ENCODE measurements around the gene SORBS2.

SORBS2 gene

GRCh38 chr4:185767528-185767927 lies 44.5 kb downstream of the SORBS2 start:
- Histone ChIP-seq H3K36me3 (ENCODE audit: control insufficient read depth, insufficient read depth, low read length) (no peaks in the 10 kb centered on the region), H3K27ac (ENCODE audit: low read depth, low read length) (no peak overlapping the region), H4K8ac (ENCODE audit: low read depth, low read length) (no peak overlapping the region), H3K18ac (ENCODE audit: low read length) (no peak overlapping the region), H2BK15ac (replicated peaks; ENCODE audit: low read depth) (no peak overlapping the region), H3K79me1 (ENCODE audit: low read length) (no peaks in the 10 kb centered on the region), H3K56ac (ENCODE audit: low read length) (no peak overlapping the region), H3K4ac (ENCODE audit: low read depth, low read length) (no peak overlapping the region), H2BK120ac (ENCODE audit: low read depth, low read length) (no peak overlapping the region), H4K5ac (ENCODE audit: low read length) (no peak overlapping the region), H3K23ac (ENCODE audit: low read length) (no peak overlapping the region), H3K4me1 (ENCODE audit: control insufficient read depth, low read depth, low read length) (no peaks in the 10 kb centered on the region), H2AK5ac (ENCODE audit: low read length) (no peak overlapping the region), H3K9ac (ENCODE audit: low read length) (no peak overlapping the region), H3K27me3 (ENCODE audit: insufficient read depth, low read length, poor library complexity) (no peaks in the 10 kb centered on the region), H3K4me2 (ENCODE audit: low read length) (no peak overlapping the region), H3K79me2 (ENCODE audit: control insufficient read depth, insufficient read depth, low read length) (no peaks in the 10 kb centered on the region), H2BK5ac (ENCODE audit: low read length) (no peak overlapping the region), H3K4me3 (ENCODE audit: low read length) (no peak overlapping the region)
- no CpG with 5 or more reads among the region's 4 CpGs for WGBS (ENCODE audit: extremely low coverage, insufficient coverage, low lambda C conversion rate)
- no peak for DNase-seq

GRCh38 chr4:185764876-185765275 lies 47.1 kb downstream of the SORBS2 start:
- H4K5ac ChIP-seq (ENCODE audit: low read length): no peak overlapping the region
- H4K8ac ChIP-seq (ENCODE audit: low read depth, low read length): no peak overlapping the region
- H3K56ac ChIP-seq (ENCODE audit: low read length): no peak overlapping the region
- no peaks in the 10 kb centered on the region for H3K79me2 ChIP-seq (ENCODE audit: control insufficient read depth, insufficient read depth, low read length)
- no peak overlapping the region for H2BK120ac ChIP-seq (ENCODE audit: low read depth, low read length)
- no peak overlapping the region for H3K4me2 ChIP-seq (ENCODE audit: low read length)
- H3K4me1 ChIP-seq (ENCODE audit: control insufficient read depth, low read depth, low read length): no peaks in the 10 kb centered on the region
- no peak overlapping the region for H2BK15ac ChIP-seq (replicated peaks; ENCODE audit: low read depth)
- H3K27ac ChIP-seq (ENCODE audit: low read depth, low read length): no peak overlapping the region
- H3K27me3 ChIP-seq (ENCODE audit: insufficient read depth, low read length, poor library complexity): no peaks in the 10 kb centered on the region
- H3K9ac ChIP-seq (ENCODE audit: low read length): no peak overlapping the region
- no peak overlapping the region for H2AK5ac ChIP-seq (ENCODE audit: low read length)
- no peaks in the 10 kb centered on the region for H3K36me3 ChIP-seq (ENCODE audit: control insufficient read depth, insufficient read depth, low read length)
- H2BK5ac ChIP-seq (ENCODE audit: low read length): no peak overlapping the region
- DNase-seq: no peak
- H3K79me1 ChIP-seq (ENCODE audit: low read length): no peaks in the 10 kb centered on the region
- no peak overlapping the region for H3K23ac ChIP-seq (ENCODE audit: low read length)
- H3K4me3 ChIP-seq (ENCODE audit: low read length): no peak overlapping the region
- no peak overlapping the region for H3K18ac ChIP-seq (ENCODE audit: low read length)
- no peak overlapping the region for H3K4ac ChIP-seq (ENCODE audit: low read depth, low read length)

- no peak overlapping the region for H2BK15ac ChIP-seq (replicated peaks; ENCODE audit: low read depth)
- no peak overlapping the region for H4K8ac ChIP-seq (ENCODE audit: low read depth, low read length)
- H3K9ac ChIP-seq (ENCODE audit: low read length): no peak overlapping the region
- H3K27ac ChIP-seq (ENCODE audit: low read depth, low read length): no peak overlapping the region
- no peaks in the 10 kb centered on the region for H3K27me3 ChIP-seq (ENCODE audit: insufficient read depth, low read length, poor library complexity)
- no peak overlapping the region for H3K18ac ChIP-seq (ENCODE audit: low read length)
- no peak overlapping the region for H3K4me2 ChIP-seq (ENCODE audit: low read length)
- WGBS (ENCODE audit: extremely low coverage, insufficient coverage, low lambda C conversion rate): no CpG with 5 or more reads among the region's 9 CpGs
- H2BK120ac ChIP-seq (ENCODE audit: low read depth, low read length): no peak overlapping the region
- no peaks in the 10 kb centered on the region for H3K36me3 ChIP-seq (ENCODE audit: control insufficient read depth, insufficient read depth, low read length)
- no peak overlapping the region for H3K56ac ChIP-seq (ENCODE audit: low read length)
- H4K5ac ChIP-seq (ENCODE audit: low read length): no peak overlapping the region
- no peaks in the 10 kb centered on the region for H3K79me1 ChIP-seq (ENCODE audit: low read length)
- H2AK5ac ChIP-seq (ENCODE audit: low read length): no peak overlapping the region
- no peak for DNase-seq
- no peak overlapping the region for H3K23ac ChIP-seq (ENCODE audit: low read length)
- H3K4me1 ChIP-seq (ENCODE audit: control insufficient read depth, low read depth, low read length): no peaks in the 10 kb centered on the region
- H2BK5ac ChIP-seq (ENCODE audit: low read length): no peak overlapping the region
- no peaks in the 10 kb centered on the region for H3K79me2 ChIP-seq (ENCODE audit: control insufficient read depth, insufficient read depth, low read length)
- H3K4ac ChIP-seq (ENCODE audit: low read depth, low read length): no peak overlapping the region
- H3K4me3 ChIP-seq (ENCODE audit: low read length): no peak overlapping the region
Observed at GRCh38 chr4:185761352-185762235, 50.4 kb downstream of the SORBS2 start.

GRCh38 chr4:185758807-185759206 lies 53.2 kb downstream of the SORBS2 start:
- H3K4me3 ChIP-seq (ENCODE audit: low read length): no peak overlapping the region
- no peak overlapping the region for H2BK15ac ChIP-seq (replicated peaks; ENCODE audit: low read depth)
- H3K27ac ChIP-seq (ENCODE audit: low read depth, low read length): no peak overlapping the region
- no peak overlapping the region for H2AK5ac ChIP-seq (ENCODE audit: low read length)
- no peak overlapping the region for H2BK5ac ChIP-seq (ENCODE audit: low read length)
- H3K79me2 ChIP-seq (ENCODE audit: control insufficient read depth, insufficient read depth, low read length): no peaks in the 10 kb centered on the region
- H3K4me1 ChIP-seq (ENCODE audit: control insufficient read depth, low read depth, low read length): peaks cover 2% of the 10 kb centered on the region
- H3K23ac ChIP-seq (ENCODE audit: low read length): peak overlapping the region; percentile 56
- no CpG with 5 or more reads among the region's 2 CpGs for WGBS (ENCODE audit: extremely low coverage, insufficient coverage, low lambda C conversion rate)
- no peak overlapping the region for H3K4ac ChIP-seq (ENCODE audit: low read depth, low read length)
- H2BK120ac ChIP-seq (ENCODE audit: low read depth, low read length): no peak overlapping the region
- H3K27me3 ChIP-seq (ENCODE audit: insufficient read depth, low read length, poor library complexity): no peaks in the 10 kb centered on the region
- H3K36me3 ChIP-seq (ENCODE audit: control insufficient read depth, insufficient read depth, low read length): no peaks in the 10 kb centered on the region
- H3K18ac ChIP-seq (ENCODE audit: low read length): no peak overlapping the region
- DNase-seq: no peak
- H4K8ac ChIP-seq (ENCODE audit: low read depth, low read length): no peak overlapping the region
- no peaks in the 10 kb centered on the region for H3K79me1 ChIP-seq (ENCODE audit: low read length)
- no peak overlapping the region for H3K56ac ChIP-seq (ENCODE audit: low read length)
- no peak overlapping the region for H4K5ac ChIP-seq (ENCODE audit: low read length)
- H3K4me2 ChIP-seq (ENCODE audit: low read length): no peak overlapping the region
- H3K9ac ChIP-seq (ENCODE audit: low read length): no peak overlapping the region

GRCh38 chr4:185755451-185755850 lies 56.5 kb downstream of the SORBS2 start:
- no peak overlapping the region for H3K4ac ChIP-seq (ENCODE audit: low read depth, low read length)
- no peak overlapping the region for H3K23ac ChIP-seq (ENCODE audit: low read length)
- no peak overlapping the region for H3K27ac ChIP-seq (ENCODE audit: low read depth, low read length)
- no peak overlapping the region for H2BK120ac ChIP-seq (ENCODE audit: low read depth, low read length)
- H3K27me3 ChIP-seq (ENCODE audit: insufficient read depth, low read length, poor library complexity): no peaks in the 10 kb centered on the region
- H3K56ac ChIP-seq (ENCODE audit: low read length): no peak overlapping the region
- H3K79me1 ChIP-seq (ENCODE audit: low read length): no peaks in the 10 kb centered on the region
- DNase-seq: no peak
- no peak overlapping the region for H3K18ac ChIP-seq (ENCODE audit: low read length)
- H3K36me3 ChIP-seq (ENCODE audit: control insufficient read depth, insufficient read depth, low read length): no peaks in the 10 kb centered on the region
- no peak overlapping the region for H2AK5ac ChIP-seq (ENCODE audit: low read length)
- H3K4me3 ChIP-seq (ENCODE audit: low read length): no peak overlapping the region
- no peak overlapping the region for H2BK5ac ChIP-seq (ENCODE audit: low read length)
- no peak overlapping the region for H3K9ac ChIP-seq (ENCODE audit: low read length)
- H4K8ac ChIP-seq (ENCODE audit: low read depth, low read length): no peak overlapping the region
- no peak overlapping the region for H3K4me2 ChIP-seq (ENCODE audit: low read length)
- H2BK15ac ChIP-seq (replicated peaks; ENCODE audit: low read depth): no peak overlapping the region
- no peak overlapping the region for H4K5ac ChIP-seq (ENCODE audit: low read length)
- peaks cover 2% of the 10 kb centered on the region for H3K4me1 ChIP-seq (ENCODE audit: control insufficient read depth, low read depth, low read length)
- H3K79me2 ChIP-seq (ENCODE audit: control insufficient read depth, insufficient read depth, low read length): no peaks in the 10 kb centered on the region

GRCh38 chr4:185754961-185755360 lies 57.0 kb downstream of the SORBS2 start:
- no peaks in the 10 kb centered on the region for H3K79me1 ChIP-seq (ENCODE audit: low read length)
- no CpG with 5 or more reads among the region's 3 CpGs for WGBS (ENCODE audit: extremely low coverage, insufficient coverage, low lambda C conversion rate)
- H3K56ac ChIP-seq (ENCODE audit: low read length): no peak overlapping the region

More at GRCh38 chr4:185754961-185755360, 57.0 kb downstream of the SORBS2 start:
- Histone ChIP-seq H3K4ac (ENCODE audit: low read depth, low read length) (no peak overlapping the region), H2BK5ac (ENCODE audit: low read length) (no peak overlapping the region), H2BK120ac (ENCODE audit: low read depth, low read length) (no peak overlapping the region), H3K18ac (ENCODE audit: low read length) (no peak overlapping the region), H2AK5ac (ENCODE audit: low read length) (no peak overlapping the region), H3K4me2 (ENCODE audit: low read length) (no peak overlapping the region), H3K9ac (ENCODE audit: low read length) (no peak overlapping the region), H3K4me1 (ENCODE audit: control insufficient read depth, low read depth, low read length) (peaks cover 2% of the 10 kb centered on the region), H3K36me3 (ENCODE audit: control insufficient read depth, insufficient read depth, low read length) (no peaks in the 10 kb centered on the region), H3K23ac (ENCODE audit: low read length) (no peak overlapping the region), H2BK15ac (replicated peaks; ENCODE audit: low read depth) (no peak overlapping the region), H3K4me3 (ENCODE audit: low read length) (no peak overlapping the region), H3K27ac (ENCODE audit: low read depth, low read length) (no peak overlapping the region), H4K5ac (ENCODE audit: low read length) (no peak overlapping the region), H3K27me3 (ENCODE audit: insufficient read depth, low read length, poor library complexity) (no peaks in the 10 kb centered on the region), H3K79me2 (ENCODE audit: control insufficient read depth, insufficient read depth, low read length) (no peaks in the 10 kb centered on the region), H4K8ac (ENCODE audit: low read depth, low read length) (no peak overlapping the region)
- no peak for DNase-seq
